ENCODE results near the gene SPRN.

DNA sequence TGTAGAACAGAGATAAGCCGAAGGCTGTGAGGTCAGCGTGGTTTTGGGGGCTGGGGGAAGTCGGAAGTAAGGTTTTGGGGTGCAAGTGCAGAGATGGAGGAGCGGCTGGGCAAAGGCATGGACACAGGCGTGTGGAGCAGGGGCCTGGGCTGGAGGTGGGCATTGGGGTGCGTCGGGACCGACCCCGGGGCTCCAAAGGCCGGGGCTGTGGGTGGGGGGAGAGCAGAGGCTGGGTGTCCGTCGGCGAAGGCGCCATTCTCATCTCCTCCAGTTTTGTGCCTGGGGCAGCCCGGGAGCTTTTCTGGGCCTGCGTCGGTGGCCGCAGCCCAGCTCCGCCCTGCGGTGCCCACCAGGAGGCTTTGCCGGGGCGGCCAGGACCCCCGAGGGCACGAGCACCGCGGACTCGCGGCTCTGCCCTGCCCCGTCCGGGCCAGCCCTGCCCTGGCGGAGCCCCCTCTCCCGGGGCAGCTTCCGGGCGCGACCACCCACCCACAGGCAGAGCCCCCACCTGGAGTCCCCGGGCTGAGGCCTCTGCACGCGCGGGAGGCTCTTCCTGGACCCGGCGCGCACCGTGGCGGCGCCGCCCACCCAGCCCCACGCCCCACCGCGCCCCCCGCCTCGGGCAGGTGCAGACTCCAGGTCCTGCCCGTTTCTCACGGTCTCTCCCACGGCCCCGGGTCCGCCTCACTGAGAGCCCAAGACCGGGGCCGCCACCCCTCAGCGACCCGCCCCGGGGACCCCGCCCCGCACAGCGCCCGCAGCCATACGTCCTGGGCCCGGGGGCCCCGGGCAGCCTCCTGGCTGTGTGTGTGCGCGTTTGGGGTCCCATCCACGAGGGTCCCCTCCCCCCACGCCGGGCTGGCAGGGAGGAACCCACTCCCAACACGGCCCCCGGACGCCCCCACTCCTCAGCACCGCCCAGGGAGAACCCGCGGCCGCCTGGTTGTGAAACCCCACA, 21.6 kb upstream of the SPRN start:
- no peak for TF ChIP-seq EZH2 (IDR thresholded peaks at IDR 0.05; ENCODE audit: borderline replicate concordance, insufficient read depth, low read depth, low read length, poor library complexity, severe bottlenecking)
- TF ChIP-seq, protein P1, sequence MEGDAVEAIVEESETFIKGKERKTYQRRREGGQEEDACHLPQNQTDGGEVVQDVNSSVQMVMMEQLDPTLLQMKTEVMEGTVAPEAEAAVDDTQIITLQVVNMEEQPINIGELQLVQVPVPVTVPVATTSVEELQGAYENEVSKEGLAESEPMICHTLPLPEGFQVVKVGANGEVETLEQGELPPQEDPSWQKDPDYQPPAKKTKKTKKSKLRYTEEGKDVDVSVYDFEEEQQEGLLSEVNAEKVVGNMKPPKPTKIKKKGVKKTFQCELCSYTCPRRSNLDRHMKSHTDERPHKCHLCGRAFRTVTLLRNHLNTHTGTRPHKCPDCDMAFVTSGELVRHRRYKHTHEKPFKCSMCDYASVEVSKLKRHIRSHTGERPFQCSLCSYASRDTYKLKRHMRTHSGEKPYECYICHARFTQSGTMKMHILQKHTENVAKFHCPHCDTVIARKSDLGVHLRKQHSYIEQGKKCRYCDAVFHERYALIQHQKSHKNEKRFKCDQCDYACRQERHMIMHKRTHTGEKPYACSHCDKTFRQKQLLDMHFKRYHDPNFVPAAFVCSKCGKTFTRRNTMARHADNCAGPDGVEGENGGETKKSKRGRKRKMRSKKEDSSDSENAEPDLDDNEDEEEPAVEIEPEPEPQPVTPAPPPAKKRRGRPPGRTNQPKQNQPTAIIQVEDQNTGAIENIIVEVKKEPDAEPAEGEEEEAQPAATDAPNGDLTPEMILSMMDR (IDR thresholded peaks at IDR 0.05) = no peak
